NCI-H2227 (cell line): ENCODE results near the gene PRDX2.
A peak's percentile ranks its signal among the peaks of the same experiment; 100 is the strongest.
"Not testable (repeated sequence)": the region's sequence is repeated elsewhere in the genome, so short reads cannot be mapped to it uniquely, and the experiment has no call there.

ENCODE experiments used
- DNase-seq: peaks from one replicate; lab custom pipeline; 2025; ENCODE audit not compliant: unreplicated experiment; lab: John Stamatoyannopoulos, UW

Gene PRDX2

DNA sequence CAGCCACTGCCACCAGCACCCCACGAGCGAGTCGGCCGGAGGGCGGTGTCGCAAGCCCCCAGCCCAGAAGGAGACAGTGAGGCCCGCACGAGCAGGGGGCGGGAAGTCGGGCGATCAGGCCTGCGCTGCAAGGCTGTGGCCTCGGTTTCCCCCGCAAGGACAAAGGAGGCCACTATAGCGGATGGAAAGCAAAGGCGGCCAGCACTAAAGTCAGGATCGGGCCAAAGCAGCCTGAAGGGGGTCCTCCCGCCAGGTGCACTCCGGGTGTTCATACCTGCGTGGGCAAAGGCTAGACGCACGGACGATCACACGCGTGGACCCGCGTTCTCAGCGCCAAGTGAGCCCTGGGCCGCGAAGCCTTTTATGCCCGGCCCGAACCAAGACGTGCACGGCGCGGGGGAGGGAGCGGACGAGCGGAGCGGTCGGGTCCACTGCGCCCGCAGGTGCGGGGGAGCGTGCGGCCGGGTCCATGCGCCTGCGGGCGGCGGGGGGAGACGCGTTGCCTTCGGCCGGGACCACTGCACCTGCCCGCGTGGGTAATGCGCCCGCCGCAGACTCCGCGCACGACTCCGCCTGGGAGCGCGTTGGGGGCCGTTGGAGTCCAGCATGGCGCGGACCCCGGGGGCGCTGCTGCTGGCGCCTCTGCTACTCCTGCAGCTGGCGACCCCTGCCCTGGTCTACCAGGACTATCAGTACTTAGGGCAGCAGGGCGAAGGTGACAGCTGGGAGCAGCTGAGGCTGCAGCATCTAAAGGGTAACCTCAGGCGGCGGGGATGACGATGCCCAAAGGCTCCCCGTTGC is at the start of gene PRDX2, which contains the start of gene THSD8:
TSS of gene PRDX2 (minus strand) at position 335 of the 801 bp plus-strand sequence. CDS start 539 bp downstream, outside the sequence.
TSS of gene THSD8 (plus strand) at position 604 of the 801 bp plus-strand sequence. CDS start at position 607, 3 bp downstream.
- DNase-seq: peak; percentile 89

DNA sequence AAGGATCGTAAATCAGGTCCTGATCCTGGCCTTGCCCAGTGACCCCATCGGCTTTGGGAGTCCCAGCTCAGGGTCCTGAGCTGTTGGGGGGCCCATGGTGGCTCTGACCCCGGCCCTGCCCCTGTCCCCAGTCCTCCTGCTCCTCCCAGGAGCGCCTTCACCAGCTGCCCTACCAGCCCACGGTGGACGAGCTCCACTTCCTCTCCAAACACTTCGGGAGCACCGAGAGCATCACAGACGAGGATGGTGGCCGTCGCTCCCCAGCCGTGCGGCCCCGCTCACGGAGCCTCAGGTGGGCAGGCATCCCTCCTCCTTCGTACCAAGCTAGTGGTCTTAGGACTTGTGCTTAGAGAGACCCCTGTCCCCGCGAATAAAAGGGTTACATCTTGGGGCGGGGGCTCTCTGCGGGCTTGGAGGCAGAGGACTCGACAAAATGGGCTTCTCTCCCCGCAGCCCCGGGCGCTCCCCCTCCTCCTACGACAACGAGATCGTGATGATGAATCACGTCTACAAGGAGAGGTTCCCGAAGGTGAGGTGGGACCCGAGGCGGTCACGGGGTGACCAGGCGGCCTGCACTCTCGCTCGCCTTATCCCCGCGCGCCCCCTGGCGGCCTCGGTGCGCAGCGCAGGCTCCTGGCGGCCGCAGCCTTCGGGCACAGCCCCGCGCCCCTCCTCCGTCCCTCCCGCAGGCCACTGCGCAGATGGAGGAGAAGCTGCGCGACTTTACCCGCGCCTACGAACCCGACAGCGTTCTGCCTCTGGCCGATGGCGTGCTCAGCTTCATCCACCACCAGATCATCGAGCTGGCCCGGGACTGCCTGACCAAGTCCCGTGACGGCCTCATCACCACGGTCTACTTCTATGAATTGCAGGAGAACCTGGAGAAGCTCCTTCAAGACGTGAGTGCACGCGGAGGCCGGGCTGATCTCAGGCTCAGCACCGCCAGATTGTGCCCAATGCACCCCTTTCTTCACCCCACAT is 45.8 kb upstream of the PRDX2 start:
- DNase-seq: peak; percentile 82

DNA sequence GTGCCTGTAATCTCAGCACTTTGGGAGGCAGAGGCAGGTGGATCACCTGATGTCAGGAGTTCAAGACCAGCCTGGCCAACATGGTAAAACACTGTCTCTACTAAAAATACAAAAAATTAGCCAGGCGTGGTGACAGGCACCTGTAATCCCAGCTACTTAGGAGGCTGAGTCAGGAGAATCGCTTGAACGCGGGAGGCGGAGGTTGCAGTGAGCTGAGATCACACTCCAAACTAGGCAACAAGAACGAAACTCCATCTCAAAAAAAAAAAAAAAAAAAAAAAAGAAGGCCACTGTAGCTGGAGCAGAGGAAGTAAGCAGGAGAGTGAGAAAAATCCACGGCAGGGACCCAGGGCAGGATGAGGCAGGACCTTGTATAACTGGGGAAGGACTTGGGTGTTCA is 45.0 kb upstream of the PRDX2 start:
- not testable (repeated sequence) for DNase-seq

DNA sequence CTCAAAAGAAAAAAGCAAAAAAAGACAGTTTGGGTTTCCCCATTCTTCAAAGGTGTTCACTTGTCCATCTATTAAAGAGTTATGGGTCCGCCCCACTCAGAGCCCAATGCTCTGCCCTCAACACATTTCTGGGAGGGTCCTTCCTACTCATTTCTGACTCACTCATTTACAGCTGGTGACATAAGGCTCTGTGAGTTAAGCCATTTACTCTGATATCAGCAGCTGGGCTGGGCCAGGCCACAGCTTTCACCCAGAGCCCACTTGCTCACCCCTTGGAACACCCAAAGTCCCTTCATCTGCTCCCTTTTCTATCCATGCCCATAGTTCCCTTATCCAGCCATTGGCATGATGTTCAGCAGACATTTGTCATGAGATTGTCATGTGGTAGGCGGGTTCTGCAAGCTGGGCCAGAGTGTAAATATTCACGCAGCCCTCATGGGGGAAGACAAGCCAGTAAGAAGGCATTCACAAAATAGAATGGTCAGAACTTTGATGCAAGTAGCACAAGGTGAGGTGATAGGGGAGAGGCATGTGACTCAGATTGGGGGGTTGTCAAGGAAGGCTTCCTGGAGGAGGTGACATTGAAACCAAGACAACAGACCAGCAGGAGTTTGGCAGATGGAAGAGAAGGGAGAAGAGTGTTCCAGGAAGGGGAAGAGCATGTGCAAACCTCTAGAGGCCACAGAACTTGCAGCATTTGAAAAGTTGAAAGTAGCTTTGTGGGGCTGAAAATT is 42.6 kb upstream of the PRDX2 start:
- no peak for DNase-seq

DNA sequence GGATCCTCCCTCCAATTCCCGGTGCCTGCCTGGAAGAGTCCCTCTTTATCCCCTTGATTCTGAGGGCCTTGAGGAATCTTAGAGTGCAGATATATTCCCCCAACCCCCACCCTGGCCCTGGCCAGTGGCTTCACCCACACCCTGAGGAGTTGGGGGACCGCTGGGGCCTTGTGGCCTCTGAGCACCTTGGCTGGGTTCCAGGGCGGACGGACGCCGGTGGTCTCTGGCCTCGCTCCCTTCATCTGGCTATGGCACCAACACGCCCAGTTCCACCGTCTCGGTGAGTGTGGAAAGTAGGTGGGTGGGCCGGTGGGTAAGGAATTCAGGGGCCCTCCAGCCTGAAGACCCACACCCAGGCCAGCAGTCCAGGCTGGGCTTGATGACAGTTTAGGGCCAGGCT is 41.7 kb upstream of the PRDX2 start:
- no peak for DNase-seq

DNA sequence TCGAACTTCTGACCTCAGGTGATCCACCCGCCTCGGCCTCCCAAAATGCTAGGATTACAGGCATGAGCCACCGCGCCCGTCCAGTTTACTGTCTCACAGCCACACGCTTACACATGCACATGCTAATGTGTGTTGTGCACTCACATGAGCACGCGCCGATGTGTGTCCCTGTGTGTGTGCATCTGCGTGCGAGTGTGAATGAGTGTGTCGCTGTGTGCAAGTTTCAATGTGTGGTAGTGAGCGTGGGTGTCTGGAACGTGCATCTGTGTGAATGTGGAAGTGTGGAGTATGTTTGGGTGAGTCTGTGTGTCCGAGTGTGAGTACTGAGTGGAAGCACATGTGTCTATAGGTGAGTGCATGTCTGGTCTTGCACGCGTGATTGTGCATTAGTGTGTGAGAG is 40.9 kb upstream of the PRDX2 start:
- DNase-seq: no peak

DNA sequence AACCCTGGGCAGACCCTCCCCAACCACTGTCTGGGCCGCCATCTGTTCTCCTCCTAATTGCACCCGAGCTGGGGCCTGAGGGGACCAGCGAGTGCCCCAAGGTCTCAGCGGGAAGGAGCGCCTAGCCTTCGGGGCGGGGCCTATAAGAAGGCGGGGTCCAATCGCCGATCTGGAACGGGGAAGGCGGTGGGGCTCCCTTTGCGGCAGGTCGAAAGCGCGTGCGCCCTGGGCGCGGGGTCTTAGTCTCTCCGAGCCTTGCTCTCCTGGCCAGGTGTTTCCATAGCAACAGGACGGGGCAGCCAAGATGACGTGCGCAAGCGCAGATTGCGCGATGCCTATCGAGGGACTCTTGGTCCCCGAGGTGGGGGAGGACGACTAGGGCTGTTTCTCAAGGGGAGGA is 39.5 kb upstream of the PRDX2 start:
- DNase-seq: peak; percentile 96

DNA sequence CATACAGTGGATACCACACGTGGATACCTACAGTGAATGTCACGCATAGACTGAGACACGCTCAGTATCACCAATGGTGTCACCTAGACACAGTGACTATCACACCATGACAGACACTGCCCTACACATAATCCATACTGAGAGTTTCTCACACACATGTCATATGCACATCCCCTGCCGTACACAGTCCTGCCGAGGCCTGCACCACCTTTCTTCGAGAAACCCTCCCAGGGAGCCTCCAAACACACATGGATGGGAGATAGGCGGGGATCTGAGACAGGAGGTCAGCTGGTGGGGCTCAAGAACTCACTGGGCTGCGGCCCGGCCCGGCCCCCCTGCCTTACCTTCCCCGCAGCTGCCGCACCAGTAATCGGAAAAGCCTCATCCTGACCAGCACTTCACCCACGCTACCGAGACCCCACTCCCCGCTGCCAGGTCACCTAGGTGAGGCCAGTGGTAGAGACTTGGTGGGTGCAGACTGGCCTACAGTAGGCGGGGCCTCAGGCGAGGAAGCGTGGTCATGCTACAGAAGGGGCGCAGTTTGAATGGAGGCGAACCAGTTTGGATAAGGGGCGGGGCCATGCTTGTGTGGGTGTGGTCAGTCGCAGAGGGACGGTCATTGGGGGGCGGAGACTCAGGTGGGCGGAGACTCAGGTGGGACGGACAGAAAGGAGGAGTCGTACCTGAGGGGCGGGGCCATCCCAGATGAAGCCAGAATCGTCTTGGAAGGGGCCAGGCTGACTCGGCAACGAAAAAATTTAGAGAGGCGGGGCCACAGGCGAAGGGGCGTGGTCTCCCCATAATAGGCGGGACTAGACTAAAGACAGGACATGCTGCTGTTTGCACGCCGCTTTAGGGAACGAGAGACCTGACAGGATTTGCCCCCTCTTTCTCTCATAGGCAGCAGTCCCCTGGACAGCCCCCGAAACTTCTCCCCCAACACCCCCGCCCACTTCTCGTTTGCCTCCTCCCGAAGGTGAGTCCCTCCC is 38.8 kb upstream of the PRDX2 start:
- peak; percentile 81 for DNase-seq

DNA sequence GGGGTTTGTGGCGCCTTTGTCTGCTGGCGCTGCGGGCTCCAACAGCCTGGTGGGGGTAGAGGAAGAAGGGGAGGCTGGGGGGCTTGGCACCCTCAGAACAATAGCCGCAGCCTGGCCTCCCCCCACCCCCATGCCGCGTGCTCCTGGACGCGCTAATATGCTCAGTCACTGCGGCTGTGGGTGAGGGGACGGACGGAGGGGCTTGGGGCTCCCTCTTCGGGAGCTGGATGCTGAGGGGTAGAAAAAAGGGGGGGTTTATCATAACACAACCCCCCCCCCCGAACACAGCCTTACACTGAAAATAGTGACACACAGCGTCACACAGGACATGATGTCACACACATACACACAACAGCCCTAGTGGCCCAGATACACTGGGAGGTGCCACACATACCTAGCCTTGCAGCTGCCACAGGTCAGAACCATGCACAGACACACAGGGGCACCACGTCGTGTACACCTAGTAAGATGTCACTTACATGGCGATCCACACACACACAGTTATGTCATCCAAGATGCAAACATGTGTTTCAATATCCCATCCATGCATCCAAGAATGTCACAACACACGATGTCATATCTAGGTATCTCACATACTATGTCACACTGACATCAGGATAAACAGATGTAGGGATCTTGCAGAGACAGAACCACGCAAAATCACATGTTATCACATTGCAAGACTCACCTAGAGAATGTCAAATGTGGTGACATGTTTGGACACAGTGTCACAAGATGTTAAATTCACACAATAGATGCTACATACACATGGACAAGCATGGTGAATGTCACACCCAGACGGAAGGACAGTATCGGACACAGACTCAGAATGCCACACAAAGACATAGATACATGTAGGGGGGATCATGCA is 37.5 kb upstream of the PRDX2 start:
- peak; percentile 18 for DNase-seq

DNA sequence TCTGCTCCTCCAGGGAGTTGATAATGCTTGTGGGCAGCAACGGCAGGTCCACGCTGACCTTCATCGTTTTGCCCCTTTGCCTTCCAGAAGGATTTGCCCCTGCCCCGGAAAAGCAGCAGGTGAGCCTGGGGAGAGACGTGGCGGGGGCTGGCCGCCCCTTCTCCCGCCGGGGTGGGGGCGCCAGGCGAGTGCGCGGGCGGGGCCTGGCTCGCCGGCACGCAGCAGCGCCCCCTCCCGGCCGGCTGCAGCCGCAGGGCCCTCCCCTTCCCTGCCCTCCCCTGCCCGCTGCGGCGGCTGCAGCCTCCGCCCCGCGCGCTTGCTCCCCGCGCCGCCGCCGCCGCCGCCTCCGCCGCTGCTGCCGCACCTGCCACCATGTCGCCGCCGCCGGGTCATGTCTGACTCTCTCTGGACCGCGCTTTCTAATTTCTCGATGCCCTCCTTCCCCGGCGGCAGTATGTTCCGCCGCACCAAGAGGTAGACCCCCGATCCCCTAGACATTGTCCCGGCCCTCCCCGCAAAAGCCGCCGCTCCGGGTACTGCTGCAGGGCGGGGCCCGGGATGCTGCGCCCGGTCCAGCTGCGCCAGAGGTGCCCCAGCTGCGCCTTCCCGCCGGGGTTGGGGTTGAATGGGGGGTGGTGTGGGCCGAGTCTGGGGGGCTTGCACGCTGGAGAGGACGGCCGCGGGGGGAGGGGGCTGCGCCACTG is 36.7 kb upstream of the PRDX2 start, which contains the start of gene MAST1:
TSS of gene MAST1 (plus strand) at position 334 of the 704 bp plus-strand sequence. CDS start at position 392, 58 bp downstream.
- DNase-seq: peak; percentile 73

DNA sequence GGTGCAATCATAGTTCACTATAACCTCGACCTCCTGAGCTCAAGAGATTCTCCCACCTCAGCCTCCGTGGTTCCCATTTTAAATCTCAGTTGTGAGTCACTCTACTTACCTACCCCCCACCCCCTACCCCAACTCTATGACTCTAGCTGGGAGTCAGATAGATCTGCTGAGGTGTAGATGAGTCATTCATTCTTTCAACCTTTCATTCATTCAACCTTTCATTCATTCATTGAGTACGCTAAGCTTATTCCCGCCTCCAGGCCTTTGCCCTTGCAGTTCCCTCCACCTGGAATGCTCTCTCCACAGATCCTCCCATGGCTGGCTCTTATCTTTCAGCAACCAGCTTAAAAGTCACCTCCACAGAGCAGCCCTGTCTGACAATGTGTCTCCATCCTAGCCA is 35.6 kb upstream of the PRDX2 start:
- DNase-seq: no peak

DNA sequence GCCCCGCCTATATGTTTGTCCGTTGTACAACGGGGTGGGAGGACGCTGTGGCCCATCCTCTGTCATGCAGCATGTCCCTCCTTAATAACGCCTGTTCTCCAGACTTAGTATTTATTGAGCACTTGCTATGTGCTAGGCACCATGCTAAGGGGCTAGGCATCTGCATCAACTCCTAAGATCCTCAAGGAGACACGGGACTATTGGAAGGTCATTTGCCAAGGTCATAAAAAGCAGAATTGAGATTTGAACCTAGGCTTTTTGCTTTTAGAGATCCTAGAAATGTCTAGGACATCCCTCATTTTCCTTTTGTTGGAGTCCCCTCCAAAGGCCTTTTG is 34.9 kb upstream of the PRDX2 start:
- DNase-seq: no peak

DNA sequence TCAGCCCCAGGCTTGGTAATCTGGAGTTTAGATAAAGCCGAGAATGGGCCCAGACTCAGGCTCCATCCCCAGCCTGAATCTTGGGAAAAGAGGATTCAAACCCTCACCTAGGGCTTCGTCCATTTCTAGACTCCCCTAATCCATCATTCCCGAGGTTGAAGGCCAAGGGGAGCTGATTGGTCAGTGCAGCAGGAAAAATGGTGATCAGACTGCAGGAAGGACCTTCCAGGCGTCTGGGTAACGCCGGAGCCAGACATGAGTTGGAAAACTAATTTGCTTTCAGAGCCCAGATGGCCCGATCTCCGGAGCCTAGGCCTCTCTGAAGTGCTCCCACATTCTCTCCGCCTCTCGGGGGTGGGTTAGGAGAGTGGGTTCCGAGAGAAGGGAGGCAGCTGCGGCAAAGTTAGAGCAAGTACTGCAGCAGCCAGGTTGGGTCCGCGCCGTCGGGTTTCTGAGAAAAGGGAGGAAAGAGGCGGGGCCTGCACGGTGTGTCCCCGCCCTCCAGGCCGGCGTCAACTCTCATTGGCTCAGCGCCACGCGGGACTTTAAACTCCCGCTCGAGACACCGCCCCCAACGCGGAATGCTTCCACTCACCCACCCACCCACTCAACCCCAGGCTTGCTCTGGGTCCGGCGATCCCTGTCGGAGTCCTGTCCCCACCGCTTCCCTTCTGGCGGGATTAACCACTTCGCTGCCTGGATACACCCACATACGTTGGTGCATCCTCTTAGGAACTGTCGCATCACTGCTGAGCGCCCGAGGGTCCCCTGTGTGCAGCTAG is 33.6 kb upstream of the PRDX2 start:
- DNase-seq: peak; percentile 77

DNA sequence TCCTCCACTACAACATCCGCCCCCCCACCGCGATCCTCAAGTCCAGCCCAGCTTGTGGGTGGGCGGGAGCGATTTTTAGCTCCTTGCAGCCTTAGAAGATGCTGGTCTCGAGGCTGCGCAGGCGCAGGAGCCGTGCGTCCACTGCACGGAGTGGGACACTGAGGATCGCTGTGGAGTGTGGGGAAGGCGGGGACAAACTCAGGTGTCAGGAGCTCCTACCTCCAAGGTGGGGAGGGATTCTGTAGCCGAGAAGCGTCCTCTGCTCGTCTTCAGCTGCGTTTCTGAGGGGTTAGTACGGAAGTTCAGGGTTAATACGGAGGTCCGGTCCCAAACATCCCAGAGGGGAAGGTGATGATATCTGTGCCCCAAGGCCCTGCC is 33.0 kb upstream of the PRDX2 start, which contains the start of gene RTBDN:
TSS of gene RTBDN (minus strand) at position 14 of the 378 bp plus-strand sequence. CDS start 4,600 bp downstream, outside the sequence.
- DNase-seq: peak; percentile 68

DNA sequence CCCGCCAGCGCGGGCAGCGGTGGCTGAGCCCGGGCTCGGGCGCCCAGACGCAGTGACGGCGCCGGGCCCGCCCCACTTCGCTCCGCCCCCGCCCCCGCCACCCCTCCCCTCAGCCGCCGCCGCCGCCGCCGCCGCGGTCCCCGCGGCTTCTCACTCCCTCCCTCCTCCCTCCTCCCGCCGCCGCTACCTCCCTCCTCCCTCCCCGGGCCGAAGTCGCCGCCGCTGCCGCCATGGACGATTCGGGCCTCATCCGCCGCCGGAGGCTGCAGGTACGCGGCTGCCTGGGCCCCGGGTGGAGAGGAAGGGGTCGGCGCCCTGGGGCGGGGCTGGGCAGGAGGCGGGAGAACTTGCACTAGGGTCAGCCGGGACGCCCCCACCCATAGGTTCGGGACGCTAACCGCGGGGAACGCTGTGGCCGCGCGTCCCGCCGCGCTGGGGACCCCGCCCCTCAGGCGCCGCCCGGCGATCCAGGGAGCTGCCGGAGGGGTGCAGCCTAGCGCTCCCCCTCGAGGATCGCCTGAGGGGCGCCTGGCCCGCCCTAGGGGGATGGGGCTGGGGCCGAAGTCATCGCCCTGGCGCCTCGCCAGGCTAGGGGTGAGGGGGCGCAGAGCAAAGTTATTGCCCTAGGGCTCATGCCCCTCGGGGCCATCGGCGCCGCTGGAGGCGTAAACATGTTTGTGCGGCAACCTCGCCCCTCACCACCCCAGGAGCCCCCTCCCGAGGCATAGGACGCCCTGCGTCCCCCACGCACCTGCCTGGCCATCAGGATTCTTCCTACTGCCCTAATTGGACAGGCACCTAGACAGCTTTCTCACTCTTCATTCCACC is 32.4 kb upstream of the PRDX2 start:
- peak; percentile 80 for DNase-seq

DNA sequence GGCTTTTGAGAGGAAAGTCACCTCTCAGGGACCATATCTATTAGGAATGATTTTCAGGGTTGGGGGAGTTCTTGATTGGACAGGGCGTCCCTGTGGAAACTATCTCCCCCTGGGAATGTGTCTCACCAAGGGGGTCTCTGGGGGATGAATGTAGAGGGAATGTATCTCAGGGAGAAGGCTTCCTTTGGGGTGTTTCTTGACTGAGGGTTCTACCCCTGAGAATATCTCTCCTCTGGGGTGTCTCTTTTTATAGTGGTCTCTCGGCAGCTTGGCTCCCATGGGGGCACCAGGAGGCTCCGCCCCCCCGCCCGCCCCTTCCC is 31.8 kb upstream of the PRDX2 start:
- DNase-seq: no peak

DNA sequence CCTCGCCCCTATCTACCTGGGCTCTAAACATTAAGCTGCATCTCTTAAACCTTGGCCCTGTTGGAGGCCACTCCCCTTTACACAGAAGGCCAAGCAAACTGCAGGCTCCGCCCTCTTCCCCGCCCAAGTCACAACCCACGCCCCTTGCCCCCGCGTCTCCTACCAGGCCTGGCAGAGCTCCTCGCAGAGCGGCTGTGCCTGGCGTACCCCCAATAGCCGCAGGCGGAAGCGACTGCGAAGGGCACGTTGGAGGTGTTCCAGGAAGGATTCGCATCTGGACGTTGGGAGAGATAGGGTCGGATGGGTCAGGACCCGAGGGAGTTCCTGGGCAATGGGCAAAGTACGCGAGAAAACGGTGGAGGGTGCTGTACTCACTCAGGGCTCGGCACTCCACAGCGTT is 26.9 kb upstream of the PRDX2 start:
- DNase-seq: peak; percentile 24
